ENCODE results near the gene OR51B2.
"Not testable (repeated sequence)": the region's sequence is repeated elsewhere in the genome, so short reads cannot be mapped to it uniquely, and the experiment has no call there.

DNA sequence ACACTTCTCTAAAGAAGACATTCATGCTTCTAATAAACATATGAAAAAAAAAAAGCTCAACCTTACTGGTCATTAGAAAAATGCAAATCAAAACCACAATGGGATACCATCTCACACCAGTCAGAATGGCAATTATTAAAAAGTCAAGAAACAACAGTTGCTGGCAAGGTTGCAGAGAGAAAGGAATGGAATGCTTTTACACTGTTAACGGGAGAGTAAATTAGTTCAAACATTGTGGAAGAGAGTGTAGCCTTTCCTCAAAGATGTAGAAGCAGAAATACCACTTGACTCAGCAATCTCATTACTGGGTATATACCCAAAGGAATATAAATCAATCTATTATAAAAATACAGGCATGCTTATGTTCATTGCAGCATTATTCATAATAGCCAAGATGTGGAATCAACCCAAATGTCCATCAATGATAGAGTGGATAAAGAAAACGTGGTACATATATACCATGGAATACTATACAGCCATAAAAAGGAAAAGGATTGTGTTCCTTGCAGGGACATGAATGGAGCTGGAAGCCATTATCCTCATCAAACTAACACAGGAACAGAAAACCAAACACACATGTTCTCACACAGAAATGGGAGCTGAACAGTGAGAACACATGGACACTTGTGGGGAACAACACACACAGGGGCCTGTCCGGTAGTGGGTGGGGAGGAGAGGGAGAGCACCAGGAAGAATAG, 10.6 kb downstream of the OR51B2 start:
- TF ChIP-seq, protein P1, sequence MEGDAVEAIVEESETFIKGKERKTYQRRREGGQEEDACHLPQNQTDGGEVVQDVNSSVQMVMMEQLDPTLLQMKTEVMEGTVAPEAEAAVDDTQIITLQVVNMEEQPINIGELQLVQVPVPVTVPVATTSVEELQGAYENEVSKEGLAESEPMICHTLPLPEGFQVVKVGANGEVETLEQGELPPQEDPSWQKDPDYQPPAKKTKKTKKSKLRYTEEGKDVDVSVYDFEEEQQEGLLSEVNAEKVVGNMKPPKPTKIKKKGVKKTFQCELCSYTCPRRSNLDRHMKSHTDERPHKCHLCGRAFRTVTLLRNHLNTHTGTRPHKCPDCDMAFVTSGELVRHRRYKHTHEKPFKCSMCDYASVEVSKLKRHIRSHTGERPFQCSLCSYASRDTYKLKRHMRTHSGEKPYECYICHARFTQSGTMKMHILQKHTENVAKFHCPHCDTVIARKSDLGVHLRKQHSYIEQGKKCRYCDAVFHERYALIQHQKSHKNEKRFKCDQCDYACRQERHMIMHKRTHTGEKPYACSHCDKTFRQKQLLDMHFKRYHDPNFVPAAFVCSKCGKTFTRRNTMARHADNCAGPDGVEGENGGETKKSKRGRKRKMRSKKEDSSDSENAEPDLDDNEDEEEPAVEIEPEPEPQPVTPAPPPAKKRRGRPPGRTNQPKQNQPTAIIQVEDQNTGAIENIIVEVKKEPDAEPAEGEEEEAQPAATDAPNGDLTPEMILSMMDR (IDR thresholded peaks at IDR 0.05) = not testable (repeated sequence)
- TF ChIP-seq ZFX (IDR thresholded peaks at IDR 0.05; ENCODE audit: borderline replicate concordance) = not testable (repeated sequence)
